H1 (cell line): Measurements from ENCODE around the gene TECPR2. TPM values are rescaled to one million over a fixed set of nuclear protein-coding genes. Genes with fewer than 3 reads are reported as not detected.

ENCODE experiments used
- CTCF ChIA-PET: fragments of 300-600 bp; sonication (Branson Sonifier 250); formaldehyde crosslinking; loops from one replicate; lab custom pipeline; 2021; ENCODE audit not compliant: partially characterized antibody; lab: Charles Lee
- POLR2A ChIA-PET: fragments of 300-600 bp; sonication (Branson Sonifier 250); formaldehyde crosslinking; loops from one replicate; lab custom pipeline; 2021; ENCODE audit warnings: inconsistent platforms; ENCODE audit not compliant: partially characterized antibody; lab: Charles Lee
- DNase-seq, 2 experiments: peaks; one replicate each; pipeline versions ENCODE4 v3.0.0 to v3.0.0-alpha.2; 2010 to 2022; ENCODE audit warnings: low spot score in 2 of 2, low read depth in 1 of 2, mixed read lengths in 1 of 2
- FAIRE-seq: peaks from 2 replicates; lab custom pipeline; 2011; peaks lifted over from hg19 to GRCh38; lab: Jason Lieb, UNC
- H2AFZ ChIP-seq: 2 replicates; pipeline ENCODE4 v1.8.1; 2012; ENCODE audit warnings: low read length, inconsistent platforms
- H2AK5ac ChIP-seq: 2 replicates; pipeline ENCODE4 v1.6.1; 2013; ENCODE audit warnings: low read depth, low read length
- H2BK120ac ChIP-seq: replicated peaks from 2 replicates; pipeline ENCODE3; 2013; ENCODE audit warnings: low read depth, low read length, inconsistent platforms
- H2BK12ac ChIP-seq: 2 replicates; pipeline ENCODE4 v1.6.1; 2013; ENCODE audit warnings: low read depth, low read length
- H2BK15ac ChIP-seq: 2 replicates; pipeline ENCODE4 v1.6.1; 2013; ENCODE audit warnings: low read length
- H2BK20ac ChIP-seq: 2 replicates; pipeline ENCODE4 v1.6.1; 2013; ENCODE audit warnings: low read length
- H2BK5ac ChIP-seq: 2 replicates; pipeline ENCODE4 v1.6.1; 2013; ENCODE audit warnings: low read depth, low read length
- H3K14ac ChIP-seq: 2 replicates; pipeline ENCODE4 v1.6.1; 2013; ENCODE audit warnings: inconsistent platforms; ENCODE audit not compliant: insufficient read length
- H3K18ac ChIP-seq: 2 replicates; pipeline ENCODE4 v1.6.1; 2013; ENCODE audit warnings: low read length; ENCODE audit errors: extremely low read depth
- H3K23ac ChIP-seq: 2 replicates; pipeline ENCODE4 v1.6.1; 2013; ENCODE audit warnings: inconsistent platforms; ENCODE audit not compliant: insufficient read length
- H3K23me2 ChIP-seq: 2 replicates; pipeline ENCODE4 v1.6.1; 2013; ENCODE audit warnings: low read depth, low read length
- H3K27ac ChIP-seq: 2 replicates; pipeline ENCODE4 v1.6.1; 2011; ENCODE audit warnings: low read depth, low read length, inconsistent platforms
- H3K27me3 ChIP-seq, 4 experiments: replicated peaks in 1 of 4; 1 replicate in 1 of 4; 2 replicates in 3 of 4; pipeline versions ENCODE4 v1.6.1 to v1.8.1; 2011 to 2013; ENCODE audit warnings: low read length in 3 of 4, mild to moderate bottlenecking in 3 of 4, inconsistent platforms in 2 of 4, mixed read lengths in 2 of 4, moderate library complexity in 1 of 4; ENCODE audit not compliant: control insufficient read depth in 3 of 4, insufficient read depth in 3 of 4; ENCODE audit errors: extremely low read depth in 1 of 4
- H3K36me3 ChIP-seq, 4 experiments: 2 replicates each; pipeline versions ENCODE4 v1.6.1 to v1.8.1; 2011 to 2013; ENCODE audit warnings: mild to moderate bottlenecking in 4 of 4, low read length in 3 of 4, moderate library complexity in 2 of 4, control low read depth in 1 of 4, inconsistent platforms in 1 of 4; ENCODE audit not compliant: insufficient read depth in 4 of 4, control insufficient read depth in 2 of 4
- H3K4ac ChIP-seq: replicated peaks from 2 replicates; pipeline ENCODE3; 2013; ENCODE audit warnings: low read length, low read depth, mixed read lengths, inconsistent platforms; ENCODE audit not compliant: insufficient read length
- H3K4me1 ChIP-seq, 4 experiments: replicated peaks in 1 of 4; 1 replicate in 1 of 4; 2 replicates in 3 of 4; pipeline versions ENCODE4 v1.6.1 to v1.8.1; 2011 to 2013; ENCODE audit warnings: low read length in 3 of 4, inconsistent platforms in 2 of 4, mixed read lengths in 1 of 4; ENCODE audit not compliant: insufficient read depth in 4 of 4, control insufficient read depth in 3 of 4
- H3K4me2 ChIP-seq, 2 experiments: 2 replicates each; pipeline versions ENCODE4 v1.6.1 to v1.8.1; 2011 to 2013; ENCODE audit warnings: low read depth in 2 of 2, low read length in 2 of 2, control low read depth in 1 of 2, inconsistent platforms in 1 of 2, mild to moderate bottlenecking in 1 of 2; ENCODE audit not compliant: insufficient read depth in 1 of 2
- H3K4me3 ChIP-seq, 4 experiments: fragments of 200-600, 300-600 bp in 1 of 4; sonication (generic), shearing (Covaris generic), sonication (Bioruptor Twin) in 1 of 4; 2 replicates each; pipeline versions ENCODE4 v1.5.1 to v1.8.1; 2011 to 2016; ENCODE audit warnings: low read length in 4 of 4, low read depth in 3 of 4, control low read depth in 2 of 4, inconsistent platforms in 2 of 4, mild to moderate bottlenecking in 2 of 4, mixed read lengths in 1 of 4, moderate library complexity in 1 of 4; ENCODE audit not compliant: insufficient read depth in 2 of 4; ENCODE audit errors: extremely low read depth in 1 of 4
- H3K56ac ChIP-seq: replicated peaks from 2 replicates; pipeline ENCODE3; 2013; ENCODE audit warnings: low read depth, mild to moderate bottlenecking, mixed read lengths, low read length, inconsistent platforms; ENCODE audit not compliant: insufficient read length
- H3K79me1 ChIP-seq: 2 replicates; pipeline ENCODE4 v1.6.1; 2013; ENCODE audit warnings: low read depth, low read length, control low read depth
- H3K79me2 ChIP-seq, 2 experiments: 2 replicates each; pipeline versions ENCODE4 v1.6.1 to v1.8.1; 2012 to 2013; ENCODE audit warnings: low read length in 2 of 2, mild to moderate bottlenecking in 2 of 2, inconsistent platforms in 1 of 2; ENCODE audit not compliant: insufficient read depth in 2 of 2, control insufficient read depth in 1 of 2
- H3K9ac ChIP-seq, 4 experiments: replicated peaks in 1 of 4; 1 replicate in 1 of 4; 2 replicates in 3 of 4; pipeline versions ENCODE4 v1.6.1 to v1.8.1; 2011 to 2013; ENCODE audit warnings: low read depth in 3 of 4, low read length in 3 of 4, control low read depth in 2 of 4, mild to moderate bottlenecking in 2 of 4, moderate library complexity in 2 of 4, inconsistent platforms in 1 of 4; ENCODE audit errors: extremely low read depth in 1 of 4
- H3K9me3 ChIP-seq, 2 experiments: 2 replicates each; pipeline versions ENCODE4 v1.6.1 to v1.8.1; 2012 to 2013; ENCODE audit warnings: mild to moderate bottlenecking in 2 of 2, moderate library complexity in 2 of 2, control low read depth in 1 of 2, inconsistent platforms in 1 of 2, low read depth in 1 of 2, low read length in 1 of 2, mixed read lengths in 1 of 2; ENCODE audit not compliant: insufficient read depth in 2 of 2
- H4K20me1 ChIP-seq, 2 experiments: replicated peaks in 1 of 2; 2 replicates each; pipeline versions ENCODE3 to v1.8.1; 2011 to 2013; ENCODE audit warnings: inconsistent platforms in 2 of 2, low read length in 2 of 2, mild to moderate bottlenecking in 1 of 2; ENCODE audit not compliant: insufficient read depth in 2 of 2, control insufficient read depth in 1 of 2
- H4K5ac ChIP-seq: 2 replicates; pipeline ENCODE4 v1.6.1; 2013; ENCODE audit warnings: low read length, low read depth, mixed read lengths, inconsistent platforms; ENCODE audit not compliant: insufficient read length
- H4K8ac ChIP-seq: 2 replicates; pipeline ENCODE4 v1.8.0; 2013; ENCODE audit warnings: mild to moderate bottlenecking, moderate library complexity, low read length, inconsistent platforms; ENCODE audit not compliant: insufficient read depth; ENCODE audit errors: extremely low read depth
- H4K91ac ChIP-seq: replicated peaks from 2 replicates; pipeline ENCODE3; 2013; ENCODE audit warnings: low read length, mixed read lengths, inconsistent platforms; ENCODE audit not compliant: insufficient read length
- E2F6 ChIP-seq: IDR thresholded peaks from 2 replicates; pipeline ENCODE4 v1.6.1; 2012; ENCODE audit warnings: inconsistent platforms
- GTF2F1 ChIP-seq: IDR thresholded peaks from 2 replicates; pipeline ENCODE4 v1.6.1; 2012; ENCODE audit warnings: low read depth, low read length, improper control_type of control experiment, borderline replicate concordance
- JUN ChIP-seq: IDR thresholded peaks from 2 replicates; pipeline ENCODE4 v1.6.1; 2011; ENCODE audit warnings: low read depth, mild to moderate bottlenecking, improper control_type of control experiment, low read length
- RBBP5 ChIP-seq: IDR thresholded peaks from 2 replicates; pipeline ENCODE4 v1.7.1; 2012; ENCODE audit warnings: low read depth, mild to moderate bottlenecking, inconsistent platforms, low read length, moderate library complexity, borderline replicate concordance
- SIX5 ChIP-seq: IDR thresholded peaks from 2 replicates; pipeline ENCODE4 v1.6.1; 2011; ENCODE audit warnings: mild to moderate bottlenecking, low read depth, low read length
- WGBS, 2 experiments: shearing (Covaris generic) in 1 of 2; methylation state at CpG; one replicate each; pipeline versions ENCODE4 v1.1.6 to v1.1.7; 2013 to 2015; ENCODE audit warnings: low lambda C conversion rate in 2 of 2, mixed read lengths in 2 of 2, inconsistent platforms in 1 of 2, low coverage in 1 of 2, missing lambda C conversion rate in 1 of 2; ENCODE audit not compliant: insufficient replicate concordance in 2 of 2, insufficient coverage in 1 of 2, insufficient read length in 1 of 2; ENCODE audit errors: extremely low coverage in 1 of 2, missing lambda C conversion rate in 1 of 2; 5-methylcytosine and 5-hydroxymethylcytosine counted together
- polyA plus RNA-seq, 7 experiments: library from polyadenylated mRNA; depleted of rRNA in 3 of 7; stranded (reverse) in 5 of 7; unstranded in 2 of 7; fragments of >200 nt in 5 of 7; fragments of 200-250 nt in 2 of 7; gene quantifications; 1 replicate in 5 of 7; 2 replicates in 1 of 7; 4 replicates in 1 of 7; pipeline versions ENCODE4 v1.2.1 to v1.2.3, GENCODE V29; 2011 to 2013; ENCODE audit warnings: missing spikeins in 2 of 7, mixed read lengths in 2 of 7
- total RNA-seq: library from RNA; stranded (reverse); fragmentation: NEBNext Ultra II Directional; extraction: Animal tissue kit (Norgen Biotek cat#: 25700); gene quantifications from 2 replicates; pipeline ENCODE4 v1.2.1, GENCODE V29; 2021
- TF ChIP-seq, protein P1 (sequence below): IDR thresholded peaks from 2 replicates; pipeline ENCODE4 v1.6.1; 2011; ENCODE audit warnings: low read length, improper control_type of control experiment

Gene TECPR2
- total and polyA plus RNA-seq, 2 of the 8 experiments (the other 6 are each of a cell fraction or from before 2014, with no cell fraction given): 6.8 to 19.4 TPM

DNA sequence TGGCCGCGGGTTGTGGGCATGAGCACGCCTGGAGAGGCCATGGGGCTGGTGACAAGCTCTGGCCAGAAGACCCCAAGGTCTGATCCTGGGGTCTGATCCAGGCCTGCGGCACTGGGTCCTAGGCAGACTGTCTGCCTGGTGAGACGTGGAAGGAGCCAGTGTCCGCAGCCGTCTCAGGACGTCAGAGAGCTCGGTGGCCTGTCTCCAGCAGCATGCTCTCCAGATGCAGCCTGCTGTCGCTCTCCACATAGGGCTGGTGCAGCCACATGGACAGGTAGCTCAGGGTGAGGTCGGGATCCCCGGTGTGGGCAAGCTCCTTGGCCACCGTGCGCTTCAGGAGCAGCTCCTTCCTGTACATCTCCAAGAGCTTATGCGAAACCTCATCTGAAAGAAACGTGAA lies 14.4 kb upstream of the TECPR2 start:
- Histone ChIP-seq H3K36me3 (peaks cover 3 to 27% (median 13%) of the 10 kb centered on the region in 4 experiments; a peak in 6 of 8 replicates), H3K23ac (no peak overlapping the region), H2BK15ac (no peak overlapping the region), H3K27ac (no peak overlapping the region), H2BK20ac (no peak overlapping the region), H3K79me1 (no peaks in the 10 kb centered on the region), H2AFZ (no peak overlapping the region)
- CTCF ChIA-PET: interaction anchor here (1.0 kb wide), 1 partner anchor 10 kb away, joined by 4 read pairs; no protein-coding TSS in a partner anchor
- POLR2A ChIA-PET: interaction anchor here (0.7 kb wide), 1 partner anchor 263 kb away, joined by 3 read pairs; no protein-coding TSS in a partner anchor
- TF ChIP-seq, protein P1, sequence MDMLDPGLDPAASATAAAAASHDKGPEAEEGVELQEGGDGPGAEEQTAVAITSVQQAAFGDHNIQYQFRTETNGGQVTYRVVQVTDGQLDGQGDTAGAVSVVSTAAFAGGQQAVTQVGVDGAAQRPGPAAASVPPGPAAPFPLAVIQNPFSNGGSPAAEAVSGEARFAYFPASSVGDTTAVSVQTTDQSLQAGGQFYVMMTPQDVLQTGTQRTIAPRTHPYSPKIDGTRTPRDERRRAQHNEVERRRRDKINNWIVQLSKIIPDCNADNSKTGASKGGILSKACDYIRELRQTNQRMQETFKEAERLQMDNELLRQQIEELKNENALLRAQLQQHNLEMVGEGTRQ: no peak
- TF ChIP-seq E2F6 (no peak), GTF2F1 (no peak), RBBP5 (no peak), SIX5 (no peak), JUN (no peak)
- TF ChIP-seq, all 59 proteins: peak for 0
- 91% methylated on average over 16 of the region's 16 CpGs; no CpG with 5 or more reads in 1 of the 2 experiments for WGBS, 2 experiments
- Histone ChIP-seq H4K8ac (no peak overlapping the region), H4K20me1 (no peaks in the 10 kb centered on the region), H3K23me2 (no peaks in the 10 kb centered on the region), H2BK12ac (no peak overlapping the region), H3K4ac (no peak overlapping the region), H3K4me3 (no peak overlapping the region), H3K14ac (no peak overlapping the region), H3K9ac (no peak overlapping the region), H4K5ac (no peak overlapping the region), H3K56ac (no peak overlapping the region), H4K91ac (no peak overlapping the region), H2AK5ac (no peak overlapping the region), H3K79me2 (no peaks in the 10 kb centered on the region), H3K18ac (no peak overlapping the region), H2BK120ac (no peak overlapping the region), H3K4me2 (no peak overlapping the region), H2BK5ac (no peak overlapping the region), H3K27me3 (no peaks in the 10 kb centered on the region), H3K9me3 (no peaks in the 10 kb centered on the region), H3K4me1 (no peaks in the 10 kb centered on the region)
- no peak for FAIRE-seq
- no peak for DNase-seq
